ENCODE results near the gene KPNA3.
"Not testable (repeated sequence)": the region's sequence is repeated elsewhere in the genome, so short reads cannot be mapped to it uniquely, and the experiment has no call there.

Gene KPNA3

DNA sequence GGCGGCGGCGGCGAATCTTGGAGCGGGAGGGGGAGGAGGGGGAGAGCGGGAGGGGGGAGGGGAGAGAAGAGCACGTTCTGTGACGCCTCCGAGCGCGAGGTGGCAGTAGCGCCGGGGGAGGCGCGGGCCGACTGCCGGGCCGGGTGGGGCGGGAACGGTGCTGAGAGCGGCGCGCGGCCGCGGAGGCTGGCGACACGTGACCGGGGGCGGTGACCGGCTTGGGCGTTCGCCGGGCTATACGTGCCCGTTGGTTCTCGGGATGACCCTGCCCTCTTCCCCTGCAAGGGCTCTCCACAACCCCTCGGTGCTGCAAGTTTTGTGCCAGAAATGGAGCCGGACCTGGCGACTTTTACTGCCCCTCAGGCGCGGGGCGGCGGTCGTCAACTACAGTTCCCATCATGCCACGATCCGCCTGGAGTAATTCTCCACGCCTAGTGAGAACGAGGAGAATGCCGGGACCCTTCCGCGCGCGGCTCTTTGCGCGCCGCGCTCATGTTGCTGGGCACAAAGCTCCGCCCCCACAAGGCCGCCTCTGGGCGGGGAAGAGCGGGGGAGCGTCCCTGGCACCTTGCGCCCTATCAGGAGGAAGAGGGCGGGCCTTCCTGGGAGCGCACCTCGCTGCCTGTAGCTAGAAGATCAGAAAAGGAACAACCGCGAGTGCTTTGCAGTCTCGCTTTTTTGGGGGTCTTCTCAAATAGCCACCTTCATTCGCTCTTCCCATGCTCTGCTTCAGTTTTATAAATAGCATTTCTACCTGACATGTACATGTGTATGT lies at the start of gene KPNA3:
Gene KPNA3 (minus strand): TSS at position 133 of the 775 bp plus-strand sequence. CDS start 176 bp downstream, outside the sequence.
- peak; percentile 81 for DNase-seq (ENCODE audit: low read depth)

DNA sequence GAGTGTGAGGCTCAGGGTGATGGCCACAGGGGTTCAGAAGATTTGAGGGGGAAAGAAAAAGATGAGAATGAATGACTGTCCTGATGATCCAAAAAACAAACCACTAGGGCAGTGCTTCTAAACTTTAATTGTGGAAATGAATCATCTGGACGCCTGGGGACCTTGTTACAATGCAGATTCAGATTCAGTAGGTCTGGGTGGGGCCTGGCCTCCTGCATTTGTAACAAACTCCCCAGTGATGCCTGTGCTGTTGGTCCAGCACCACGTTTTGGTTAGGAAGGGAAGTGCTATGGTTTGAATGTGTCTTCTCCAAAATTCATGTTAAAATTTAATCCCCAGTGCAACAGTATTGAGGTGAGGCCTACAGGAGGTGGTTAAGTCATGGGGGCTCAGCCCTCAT lies 49.5 kb upstream of the KPNA3 start:
- DNase-seq (ENCODE audit: low read depth): no peak

DNA sequence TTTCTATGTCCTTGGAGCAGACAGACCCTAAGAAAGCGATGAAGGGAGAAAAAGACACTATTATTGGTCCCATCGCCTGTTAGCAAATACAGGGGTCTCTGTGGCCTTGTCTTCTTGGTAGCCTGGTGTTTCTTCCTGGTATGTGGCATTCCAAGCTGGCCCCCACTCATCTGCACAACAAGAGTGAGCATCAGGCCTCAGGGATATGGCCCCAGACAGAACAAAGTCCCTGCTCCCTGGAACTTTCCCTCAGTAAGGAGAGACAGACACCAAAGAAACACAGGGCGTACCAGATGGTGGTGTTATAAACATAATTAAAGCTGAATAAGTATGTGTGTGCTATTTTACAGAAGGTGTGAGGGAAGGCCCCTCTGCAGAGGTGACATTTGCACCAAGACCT lies 48.2 kb upstream of the KPNA3 start:
- DNase-seq (ENCODE audit: low read depth): no peak

DNA sequence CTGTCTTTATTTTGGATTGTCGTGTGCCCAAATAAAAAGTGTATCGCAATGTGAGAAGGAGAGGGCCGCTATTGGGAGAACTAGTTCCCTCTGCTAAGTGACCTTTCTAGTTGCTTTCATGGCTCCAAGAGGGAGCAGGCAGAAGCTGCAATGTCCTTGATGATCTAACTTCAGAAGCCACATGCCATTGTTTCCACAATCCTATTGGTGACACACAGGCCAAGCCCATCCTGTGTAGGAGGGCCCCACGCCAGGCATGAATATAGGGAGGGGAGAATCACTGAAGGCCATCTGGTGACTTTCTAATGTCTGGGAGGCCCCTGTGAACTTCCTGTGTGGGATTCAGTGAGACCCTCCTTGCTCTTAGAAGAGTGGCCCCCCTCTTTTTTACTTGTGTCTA lies 47.8 kb upstream of the KPNA3 start:
- DNase-seq (ENCODE audit: low read depth): no peak

DNA sequence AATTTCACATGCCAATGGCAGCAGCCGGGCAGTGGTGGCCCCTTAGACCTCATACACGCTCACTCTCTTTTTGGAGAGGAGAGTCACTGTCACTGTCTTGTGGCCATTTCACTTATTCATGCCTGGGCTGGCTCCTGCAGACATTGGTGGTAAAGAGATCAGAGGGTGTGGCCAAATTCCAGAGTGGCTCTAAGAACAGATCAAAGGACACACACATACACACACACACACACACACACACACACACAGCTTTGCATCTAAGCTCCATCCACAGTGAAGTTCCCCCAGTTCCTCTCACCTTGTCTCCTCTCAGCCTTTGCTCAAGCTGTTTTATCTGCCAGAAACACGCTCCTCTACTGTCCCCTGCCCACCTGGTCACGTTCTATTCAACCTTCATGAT lies 46.5 kb upstream of the KPNA3 start:
- no peak for DNase-seq (ENCODE audit: low read depth)

GRCh38 chr13:49836516-49836915 lies 44.0 kb upstream of the KPNA3 start:
- DNase-seq (ENCODE audit: low read depth): no peak

GRCh38 chr13:49833402-49833801 lies 40.9 kb upstream of the KPNA3 start:
- DNase-seq (ENCODE audit: low read depth): no peak

- no peak for DNase-seq (ENCODE audit: low read depth)
Measured at GRCh38 chr13:49831455-49831854, 39.0 kb upstream of the KPNA3 start.

DNA sequence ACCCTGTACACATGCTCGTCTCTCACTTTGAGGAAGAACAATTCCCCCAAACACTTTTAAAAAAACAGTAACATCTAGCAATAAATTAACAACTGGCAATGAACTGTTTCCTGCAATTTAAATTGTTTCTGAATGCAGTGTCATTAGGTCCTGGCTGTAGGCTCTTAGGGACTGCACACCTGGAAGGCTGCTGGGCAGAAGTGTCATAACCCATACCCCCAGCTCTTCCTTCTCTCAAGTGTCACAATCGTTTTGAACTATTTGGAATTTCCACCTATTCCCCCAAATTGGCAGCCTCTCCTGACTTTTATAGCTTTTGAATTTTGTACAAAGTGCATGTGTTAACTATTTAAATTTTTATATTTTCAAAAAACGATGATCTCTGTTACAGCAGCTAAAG lies 38.2 kb upstream of the KPNA3 start:
- no peak for DNase-seq (ENCODE audit: low read depth)

- DNase-seq (ENCODE audit: low read depth): no peak
Measured at GRCh38 chr13:49829715-49830114, 37.2 kb upstream of the KPNA3 start.

GRCh38 chr13:49828453-49828852 lies 36.0 kb upstream of the KPNA3 start:
- DNase-seq (ENCODE audit: low read depth): no peak

DNA sequence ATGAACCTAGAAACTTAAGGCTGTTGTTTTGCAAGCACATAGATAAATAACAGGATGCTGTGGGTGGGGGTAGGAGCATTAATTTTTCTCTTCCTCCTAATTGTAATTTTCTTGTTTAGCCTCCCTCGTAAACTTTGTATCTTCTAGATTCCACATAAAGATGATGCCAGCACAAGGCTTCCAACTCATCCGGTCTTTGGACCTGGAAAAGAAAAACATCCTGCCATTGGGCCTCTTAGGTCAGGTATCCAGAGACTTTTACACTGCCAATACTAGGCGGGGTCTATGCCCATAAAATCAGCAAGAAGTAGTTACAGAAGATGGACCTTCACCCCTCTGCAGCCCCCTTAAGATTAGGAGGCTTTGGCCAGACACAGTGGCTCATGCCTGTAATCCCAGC lies 35.4 kb upstream of the KPNA3 start:
- no peak for DNase-seq (ENCODE audit: low read depth)

- no peak for DNase-seq (ENCODE audit: low read depth)
Measured at GRCh38 chr13:49827336-49827735, 34.9 kb upstream of the KPNA3 start.

GRCh38 chr13:49821216-49822009 lies 28.9 kb upstream of the KPNA3 start:
- no peak for DNase-seq (ENCODE audit: low read depth)

GRCh38 chr13:49820591-49821215 lies 28.2 kb upstream of the KPNA3 start:
- DNase-seq (ENCODE audit: low read depth): no peak

DNA sequence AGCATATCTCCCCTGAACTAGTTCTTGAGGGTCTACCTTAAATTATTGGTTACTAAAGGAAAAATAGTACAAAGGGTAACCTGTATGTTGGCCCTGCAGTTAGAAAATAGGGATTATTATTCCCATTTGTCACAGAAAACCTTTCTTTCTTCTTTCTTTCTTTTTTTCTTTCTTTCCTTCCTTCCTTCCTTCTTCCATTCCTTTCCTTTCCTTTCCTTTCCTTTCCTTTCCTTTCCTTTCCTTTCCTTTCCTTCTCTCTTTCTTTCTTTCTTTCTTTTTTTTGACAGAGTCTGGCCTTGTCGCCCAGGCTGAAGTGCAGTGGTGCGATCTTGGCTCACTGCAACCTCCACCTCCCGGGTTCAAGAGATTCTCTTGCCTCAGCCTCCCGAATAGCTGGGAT lies 23.6 kb upstream of the KPNA3 start:
- not testable (repeated sequence) for DNase-seq (ENCODE audit: low read depth)

- DNase-seq (ENCODE audit: low read depth): no peak
Measured at GRCh38 chr13:49814551-49815270, 22.2 kb upstream of the KPNA3 start.

DNA sequence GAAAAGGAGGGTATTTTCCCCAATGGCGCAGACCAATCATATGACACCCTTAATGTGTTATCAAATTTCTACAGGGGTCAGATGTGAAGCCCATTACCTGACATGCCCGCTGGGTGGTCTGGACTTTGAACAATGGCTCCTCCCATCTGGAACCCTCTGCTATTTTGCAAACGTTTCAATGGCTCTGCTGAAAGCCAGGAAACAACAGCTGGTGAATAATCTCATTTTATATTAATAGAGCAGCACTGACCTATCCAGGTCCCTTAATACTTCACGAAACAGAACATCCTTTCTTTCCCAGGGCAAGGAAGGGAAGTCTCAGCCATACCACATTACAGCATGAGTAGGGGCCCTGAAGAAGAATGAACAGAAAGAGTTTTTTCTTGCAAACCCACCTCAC lies 20.3 kb upstream of the KPNA3 start:
- no peak for DNase-seq (ENCODE audit: low read depth)

GRCh38 chr13:49811527-49811908 lies 19.0 kb upstream of the KPNA3 start:
- DNase-seq (ENCODE audit: low read depth): no peak

DNA sequence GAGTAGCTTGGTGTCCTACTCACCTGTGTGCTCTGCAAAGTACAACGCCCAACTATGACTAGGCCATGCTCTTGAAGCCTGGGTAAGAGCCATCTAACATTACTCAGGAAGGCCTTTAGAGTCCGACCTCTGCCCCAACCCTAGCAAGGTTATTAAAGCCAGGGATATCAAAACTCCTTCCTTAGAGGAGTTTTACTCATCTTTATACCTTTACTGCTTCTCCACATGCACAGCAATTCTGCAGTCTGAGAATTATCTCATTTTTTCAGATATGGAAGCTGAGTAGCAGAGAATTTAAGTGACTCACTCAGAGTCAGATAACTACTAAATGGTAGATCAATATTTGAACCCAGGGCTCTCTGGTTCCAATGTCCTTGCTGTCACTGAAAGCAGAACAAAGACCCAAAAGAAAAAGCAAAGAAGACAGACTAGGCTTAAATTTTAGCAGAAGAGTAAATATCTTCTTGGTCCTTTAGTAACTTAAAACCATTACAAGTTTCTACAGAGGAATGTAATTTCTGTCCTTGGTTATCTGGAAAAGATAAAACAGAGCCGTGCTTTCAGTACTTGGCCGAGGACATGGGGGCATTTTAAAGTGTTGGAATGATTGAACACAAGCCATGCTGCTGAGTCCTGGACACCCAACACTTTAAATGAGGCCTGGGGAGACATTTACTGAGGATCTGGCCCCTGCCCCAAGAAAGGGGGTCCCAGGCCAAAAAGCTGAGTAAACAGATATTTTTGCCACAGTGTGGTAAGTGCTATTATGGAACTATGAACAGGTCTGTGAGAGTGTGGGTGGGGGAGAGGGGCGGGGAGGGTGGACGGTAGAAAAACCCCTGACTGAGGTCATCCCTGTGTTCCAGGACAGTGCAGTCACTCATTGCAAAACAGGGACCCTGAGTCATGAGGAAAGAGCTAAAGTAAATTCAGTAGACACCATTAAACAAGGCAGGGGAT lies 18.4 kb upstream of the KPNA3 start:
- DNase-seq (ENCODE audit: low read depth): no peak

- no peak for DNase-seq (ENCODE audit: low read depth)
Measured at GRCh38 chr13:49807681-49808080, 15.2 kb upstream of the KPNA3 start.

Measured in stimulated activated CD8-positive, alpha-beta memory T cell treated with anti-CD3 and anti-CD28 coated beads, Interleukin-15, amount 100 ng/mL, for 24 hours (primary cell).